ENCODE results near the gene TAT.
"Not testable (repeated sequence)": the region's sequence is repeated elsewhere in the genome, so short reads cannot be mapped to it uniquely, and the experiment has no call there.

TAT gene

GRCh38 chr16:71609066-71609465 lies 32.2 kb upstream of the TAT start:
- Histone ChIP-seq H3K27me3 (ENCODE audit: control insufficient read depth in 5 of 5, insufficient read depth in 4 of 5, low read length in 5 of 5) (peaks cover 0 to 3% (median 0%) of the 10 kb centered on the region in 5 donors), H3K36me3 (ENCODE audit: control insufficient read depth in 5 of 5, insufficient read depth in 5 of 5, low read length in 5 of 5) (no peaks in the 10 kb centered on the region), H3K9me3 (ENCODE audit: control insufficient read depth in 5 of 5, low read length in 5 of 5) (no peaks in the 10 kb centered on the region), H3K4me3 (ENCODE audit: low read depth in 1 of 5, low read length in 5 of 5) (no peak overlapping the region), H3K27ac (ENCODE audit: low read depth, low read length) (no peak overlapping the region), H3K9ac (ENCODE audit: low read length in 5 of 5) (no peak overlapping the region), H3K4me1 (ENCODE audit: control insufficient read depth in 5 of 5, insufficient read depth in 5 of 5, low read length in 5 of 5) (peaks cover 0 to 5% (median 3%) of the 10 kb centered on the region in 5 donors)

GRCh38 chr16:71600822-71601221 lies 23.9 kb upstream of the TAT start:
- Histone ChIP-seq H3K4me3 (ENCODE audit: low read depth in 1 of 5, low read length in 5 of 5) (no peak overlapping the region), H3K27ac (ENCODE audit: low read depth, low read length) (no peak overlapping the region), H3K9ac (ENCODE audit: low read length in 5 of 5) (no peak overlapping the region), H3K9me3 (ENCODE audit: control insufficient read depth in 5 of 5, low read length in 5 of 5) (no peaks in the 10 kb centered on the region), H3K36me3 (ENCODE audit: control insufficient read depth in 5 of 5, insufficient read depth in 5 of 5, low read length in 5 of 5) (no peaks in the 10 kb centered on the region), H3K27me3 (ENCODE audit: control insufficient read depth in 5 of 5, insufficient read depth in 4 of 5, low read length in 5 of 5) (no peaks in the 10 kb centered on the region), H3K4me1 (ENCODE audit: control insufficient read depth in 5 of 5, insufficient read depth in 5 of 5, low read length in 5 of 5) (no peaks in the 10 kb centered on the region)

GRCh38 chr16:71598426-71598825 lies 21.5 kb upstream of the TAT start:
- not testable (repeated sequence) for H3K4me3 ChIP-seq (ENCODE audit: low read depth in 1 of 5, low read length in 5 of 5); H3K4me1 ChIP-seq (ENCODE audit: control insufficient read depth in 5 of 5, insufficient read depth in 5 of 5, low read length in 5 of 5); H3K27ac ChIP-seq (ENCODE audit: low read depth, low read length); H3K9ac ChIP-seq (ENCODE audit: low read length in 5 of 5); H3K27me3 ChIP-seq (ENCODE audit: control insufficient read depth in 5 of 5, insufficient read depth in 4 of 5, low read length in 5 of 5); H3K9me3 ChIP-seq (ENCODE audit: control insufficient read depth in 5 of 5, low read length in 5 of 5); H3K36me3 ChIP-seq (ENCODE audit: control insufficient read depth in 5 of 5, insufficient read depth in 5 of 5, low read length in 5 of 5)

DNA sequence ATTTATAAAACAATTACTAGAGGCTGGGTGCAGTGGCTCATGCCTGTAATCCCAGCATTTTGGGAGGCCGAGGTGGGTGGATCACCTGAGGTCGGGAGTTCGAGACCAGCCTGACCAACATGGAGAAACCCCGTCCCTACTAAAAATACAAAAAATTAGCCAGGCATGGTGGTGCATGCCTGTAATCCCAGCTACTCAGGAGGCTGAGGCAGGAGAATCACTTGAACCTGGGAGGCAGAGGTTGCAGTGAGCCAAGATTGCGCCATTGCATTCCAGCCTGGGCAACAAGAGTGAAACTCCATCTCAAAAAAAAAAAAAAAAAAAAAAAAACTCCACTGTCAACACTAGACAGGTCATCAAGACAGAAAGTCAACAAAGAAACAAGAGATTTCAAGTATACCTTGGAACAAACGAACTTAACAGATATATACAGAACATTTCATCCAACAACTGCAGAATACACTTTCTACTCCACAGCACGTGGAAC lies 18.5 kb upstream of the TAT start:
- H3K27ac ChIP-seq (ENCODE audit: low read depth, low read length); H3K4me3 ChIP-seq (ENCODE audit: low read depth in 1 of 5, low read length in 5 of 5); H3K9ac ChIP-seq (ENCODE audit: low read length in 5 of 5); H3K36me3 ChIP-seq (ENCODE audit: control insufficient read depth in 5 of 5, insufficient read depth in 5 of 5, low read length in 5 of 5); H3K9me3 ChIP-seq (ENCODE audit: control insufficient read depth in 5 of 5, low read length in 5 of 5); H3K4me1 ChIP-seq (ENCODE audit: control insufficient read depth in 5 of 5, insufficient read depth in 5 of 5, low read length in 5 of 5); H3K27me3 ChIP-seq (ENCODE audit: control insufficient read depth in 5 of 5, insufficient read depth in 4 of 5, low read length in 5 of 5): not testable (repeated sequence)

DNA sequence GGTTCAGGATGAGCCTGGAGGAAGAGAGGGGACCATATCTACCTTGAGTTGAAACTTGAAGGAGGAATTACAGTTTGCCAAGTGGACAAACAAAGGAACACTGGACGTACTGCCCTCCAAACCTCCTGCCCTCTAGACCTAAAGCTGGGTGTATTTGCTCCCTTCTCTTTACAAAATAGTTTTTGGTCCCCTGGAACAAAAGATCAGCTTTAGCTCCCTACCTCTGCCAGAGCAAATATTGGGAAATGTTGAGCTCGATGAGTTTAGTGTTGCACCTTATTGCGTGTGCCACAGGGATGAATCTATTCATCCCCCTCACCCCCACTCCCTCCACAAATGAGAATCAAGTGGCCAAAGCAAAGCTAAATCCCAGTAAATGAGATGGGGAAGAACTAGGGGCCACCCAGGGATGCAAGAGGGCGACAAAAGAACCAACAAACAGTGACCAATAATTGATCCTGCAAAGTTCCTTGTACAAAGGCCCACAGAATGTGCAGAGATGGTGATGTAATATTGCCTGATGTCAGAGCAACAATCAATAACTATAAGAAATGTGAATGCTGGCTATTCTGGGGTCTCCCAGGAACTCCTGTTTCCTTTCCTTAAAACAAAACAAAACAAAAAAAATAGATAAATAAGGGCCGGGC lies 17.2 kb upstream of the TAT start:
- Histone ChIP-seq H3K27ac (ENCODE audit: low read depth, low read length) (no peak overlapping the region), H3K9me3 (ENCODE audit: control insufficient read depth in 5 of 5, low read length in 5 of 5) (no peaks in the 10 kb centered on the region), H3K4me3 (ENCODE audit: low read depth in 1 of 5, low read length in 5 of 5) (no peak overlapping the region), H3K9ac (ENCODE audit: low read length in 5 of 5) (no peak overlapping the region), H3K4me1 (ENCODE audit: control insufficient read depth in 5 of 5, insufficient read depth in 5 of 5, low read length in 5 of 5) (no peaks in the 10 kb centered on the region), H3K36me3 (ENCODE audit: control insufficient read depth in 5 of 5, insufficient read depth in 5 of 5, low read length in 5 of 5) (no peaks in the 10 kb centered on the region), H3K27me3 (ENCODE audit: control insufficient read depth in 5 of 5, insufficient read depth in 4 of 5, low read length in 5 of 5) (no peaks in the 10 kb centered on the region)

- no peak overlapping the region for H3K4me3 ChIP-seq (ENCODE audit: low read depth in 1 of 5, low read length in 5 of 5)
- H3K27me3 ChIP-seq (ENCODE audit: control insufficient read depth in 5 of 5, insufficient read depth in 4 of 5, low read length in 5 of 5), result no peaks in the 10 kb centered on the region
- H3K4me1 ChIP-seq (ENCODE audit: control insufficient read depth in 5 of 5, insufficient read depth in 5 of 5, low read length in 5 of 5), result no peaks in the 10 kb centered on the region
- no peak overlapping the region for H3K9ac ChIP-seq (ENCODE audit: low read length in 5 of 5)
- H3K36me3 ChIP-seq (ENCODE audit: control insufficient read depth in 5 of 5, insufficient read depth in 5 of 5, low read length in 5 of 5), result no peaks in the 10 kb centered on the region
- no peaks in the 10 kb centered on the region for H3K9me3 ChIP-seq (ENCODE audit: control insufficient read depth in 5 of 5, low read length in 5 of 5)
- H3K27ac ChIP-seq (ENCODE audit: low read depth, low read length), result no peak overlapping the region
Measured at GRCh38 chr16:71593048-71593999, 16.4 kb upstream of the TAT start.

- Histone ChIP-seq H3K9me3 (ENCODE audit: control insufficient read depth in 5 of 5, low read length in 5 of 5) (peaks cover 0 to under 1% (median 0%) of the 10 kb centered on the region in 5 donors), H3K4me1 (ENCODE audit: control insufficient read depth in 5 of 5, insufficient read depth in 5 of 5, low read length in 5 of 5) (no peaks in the 10 kb centered on the region), H3K9ac (ENCODE audit: low read length in 5 of 5) (no peak overlapping the region), H3K27ac (ENCODE audit: low read depth, low read length) (no peak overlapping the region), H3K4me3 (ENCODE audit: low read depth in 1 of 5, low read length in 5 of 5) (no peak overlapping the region), H3K36me3 (ENCODE audit: control insufficient read depth in 5 of 5, insufficient read depth in 5 of 5, low read length in 5 of 5) (no peaks in the 10 kb centered on the region), H3K27me3 (ENCODE audit: control insufficient read depth in 5 of 5, insufficient read depth in 4 of 5, low read length in 5 of 5) (peaks cover 0 to 3% (median 0%) of the 10 kb centered on the region in 5 donors)
Measured at GRCh38 chr16:71591917-71592316, 15.0 kb upstream of the TAT start.

DNA sequence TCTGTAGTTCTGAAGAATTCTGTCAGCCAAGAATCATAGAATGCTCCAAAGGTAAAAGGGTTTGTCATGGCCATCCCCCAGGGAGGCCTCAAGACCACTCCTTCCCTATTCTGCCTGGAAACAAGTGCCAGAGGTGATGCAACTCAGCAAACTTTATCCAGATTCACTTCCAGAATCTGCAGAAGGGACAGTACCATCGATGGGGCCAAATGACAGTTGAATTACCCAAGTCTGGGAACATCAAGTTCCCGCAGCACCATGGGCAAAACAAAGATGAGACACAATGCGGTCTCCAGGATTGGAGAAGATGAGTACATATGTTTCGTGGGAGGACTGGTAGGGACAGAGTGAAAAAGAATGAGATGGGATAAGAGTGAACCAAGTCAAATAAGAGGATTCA lies 13.7 kb upstream of the TAT start:
- Histone ChIP-seq H3K4me3 (ENCODE audit: low read depth in 1 of 5, low read length in 5 of 5) (no peak overlapping the region), H3K4me1 (ENCODE audit: control insufficient read depth in 5 of 5, insufficient read depth in 5 of 5, low read length in 5 of 5) (no peaks in the 10 kb centered on the region), H3K9me3 (ENCODE audit: control insufficient read depth in 5 of 5, low read length in 5 of 5) (peaks cover 0 to 3% (median 0%) of the 10 kb centered on the region in 5 donors), H3K36me3 (ENCODE audit: control insufficient read depth in 5 of 5, insufficient read depth in 5 of 5, low read length in 5 of 5) (no peaks in the 10 kb centered on the region), H3K27me3 (ENCODE audit: control insufficient read depth in 5 of 5, insufficient read depth in 4 of 5, low read length in 5 of 5) (peaks cover 0 to 3% (median 0%) of the 10 kb centered on the region in 5 donors), H3K27ac (ENCODE audit: low read depth, low read length) (no peak overlapping the region), H3K9ac (ENCODE audit: low read length in 5 of 5) (no peak overlapping the region)

GRCh38 chr16:71590071-71590470 lies 13.2 kb upstream of the TAT start:
- not testable (repeated sequence) for H3K9ac ChIP-seq (ENCODE audit: low read length in 5 of 5); H3K4me3 ChIP-seq (ENCODE audit: low read depth in 1 of 5, low read length in 5 of 5); H3K27ac ChIP-seq (ENCODE audit: low read depth, low read length)

GRCh38 chr16:71589334-71589733 lies 12.4 kb upstream of the TAT start:
- not testable (repeated sequence) for H3K4me3 ChIP-seq (ENCODE audit: low read depth in 1 of 5, low read length in 5 of 5); H3K27me3 ChIP-seq (ENCODE audit: control insufficient read depth in 5 of 5, insufficient read depth in 4 of 5, low read length in 5 of 5); H3K27ac ChIP-seq (ENCODE audit: low read depth, low read length); H3K9ac ChIP-seq (ENCODE audit: low read length in 5 of 5); H3K9me3 ChIP-seq (ENCODE audit: control insufficient read depth in 5 of 5, low read length in 5 of 5); H3K4me1 ChIP-seq (ENCODE audit: control insufficient read depth in 5 of 5, insufficient read depth in 5 of 5, low read length in 5 of 5); H3K36me3 ChIP-seq (ENCODE audit: control insufficient read depth in 5 of 5, insufficient read depth in 5 of 5, low read length in 5 of 5)

More at GRCh38 chr16:71590071-71590470, 13.2 kb upstream of the TAT start:
- not testable (repeated sequence) for H3K4me1 ChIP-seq (ENCODE audit: control insufficient read depth in 5 of 5, insufficient read depth in 5 of 5, low read length in 5 of 5); H3K9me3 ChIP-seq (ENCODE audit: control insufficient read depth in 5 of 5, low read length in 5 of 5); H3K36me3 ChIP-seq (ENCODE audit: control insufficient read depth in 5 of 5, insufficient read depth in 5 of 5, low read length in 5 of 5); H3K27me3 ChIP-seq (ENCODE audit: control insufficient read depth in 5 of 5, insufficient read depth in 4 of 5, low read length in 5 of 5)

Data from subcutaneous abdominal adipose tissue (tissue), 5 donors.